Esophagus muscularis mucosa (tissue), 4 donors: Measurements from ENCODE around the gene GMCL1. TPM values are rescaled to one million over a fixed set of nuclear protein-coding genes. Genes with fewer than 3 reads are reported as not detected.
A peak's percentile ranks its signal among the peaks of the same experiment; 100 is the strongest.

Experiments used
- DNase-seq: peaks from one replicate; pipeline ENCODE4 v3.0.0-alpha.2; 2017; ENCODE audit errors: extremely low spot score
- H3K27ac ChIP-seq, 4 donors: fragments of 200-600 bp; sonication (generic); replicated peaks in 1 of 4; 1 replicate in 3 of 4; 2 replicates in 1 of 4; pipeline ENCODE4 v1.5.1; 2016 to 2019; ENCODE audit warnings: mild to moderate bottlenecking in 1 of 4
- H3K27me3 ChIP-seq, 4 donors: fragments of 200-600 bp; sonication (generic); one replicate each; pipeline versions ENCODE4 v1.5.1 to v1.6.0; 2016 to 2019
- H3K36me3 ChIP-seq, 4 donors: fragments of 200-600 bp; sonication (generic); one replicate each; pipeline ENCODE4 v1.5.1; 2016 to 2019
- H3K4me1 ChIP-seq, 4 donors: fragments of 200-600 bp; sonication (generic); one replicate each; pipeline ENCODE4 v1.5.1; 2016 to 2019
- H3K4me3 ChIP-seq, 4 donors: fragments of 200-600 bp; sonication (generic); 1 replicate in 2 of 4; 2 replicates in 2 of 4; pipeline ENCODE4 v1.5.1; 2016 to 2019; ENCODE audit warnings: mild to moderate bottlenecking in 4 of 4, moderate library complexity in 1 of 4
- H3K9me3 ChIP-seq, 4 donors: fragments of 200-600 bp; sonication (generic); 1 replicate in 3 of 4; 2 replicates in 1 of 4; pipeline ENCODE4 v1.5.1; 2016 to 2019
- EP300 ChIP-seq: sonication (generic); formaldehyde crosslinking; IDR thresholded peaks from one replicate; pipeline ENCODE4 v1.6.1; 2017; ENCODE audit warnings: antibody characterized with exemption
- POLR2A ChIP-seq: fragments of 450-650 bp; IDR thresholded peaks from one replicate; pipeline ENCODE4 v1.6.1; 2017; ENCODE audit warnings: antibody characterized with exemption, moderate library complexity, mild to moderate bottlenecking, low read depth
- POLR2AphosphoS5 ChIP-seq, 2 donors: sonication (generic); formaldehyde crosslinking; IDR thresholded peaks; one replicate each; pipeline ENCODE4 v1.6.1; 2017; ENCODE audit warnings: antibody characterized with exemption in 2 of 2
- WGBS: methylation state at CpG from one replicate; pipeline ENCODE4 v1.1.5; 2018; 5-methylcytosine and 5-hydroxymethylcytosine counted together
- intact Hi-C: fragments of 100-400 bp; cut with DNase I; formaldehyde crosslinking; loops from one replicate; pipeline ENCODE4 v1.15.1; 2023
- total RNA-seq, 4 donors: library from RNA; depleted of rRNA; stranded (reverse); fragments of >200 nt; gene quantifications; one replicate each; pipeline versions ENCODE4 v1.1.0 to v1.2.1, GENCODE V29; 2016
- TF ChIP-seq, protein P1 (sequence below), 3 experiments: fragments of 200-600 bp in 2 of 3; fragments of 450-650 bp in 1 of 3; sonication (generic) in 2 of 3; IDR thresholded peaks; one replicate each; pipeline ENCODE4 v1.5.1; 2017 to 2019; ENCODE audit warnings: antibody characterized with exemption in 3 of 3, mild to moderate bottlenecking in 2 of 3, moderate library complexity in 1 of 3

Gene GMCL1
- total RNA-seq, 4 donors from 2014 or later = 9.5 to 13.7 (median 10.3) TPM

GRCh38 chr2:69785358-69785757 lies 44.1 kb upstream of the GMCL1 start:
- H3K4me1 ChIP-seq = peaks cover 5 to 15% (median 15%) of the 10 kb centered on the region in 4 donors
- intact Hi-C loops = no loop called here
- WGBS = 95% methylated on average over 2 of the region's 2 CpGs
- H3K27me3 ChIP-seq = no peaks in the 10 kb centered on the region
- no peak overlapping the region for H3K27ac ChIP-seq
- no peak for DNase-seq
- no peak overlapping the region for H3K4me3 ChIP-seq
- no peaks in the 10 kb centered on the region for H3K9me3 ChIP-seq
- no peak for TF ChIP-seq EP300
- TF ChIP-seq POLR2A = no peak
- TF ChIP-seq, protein P1, sequence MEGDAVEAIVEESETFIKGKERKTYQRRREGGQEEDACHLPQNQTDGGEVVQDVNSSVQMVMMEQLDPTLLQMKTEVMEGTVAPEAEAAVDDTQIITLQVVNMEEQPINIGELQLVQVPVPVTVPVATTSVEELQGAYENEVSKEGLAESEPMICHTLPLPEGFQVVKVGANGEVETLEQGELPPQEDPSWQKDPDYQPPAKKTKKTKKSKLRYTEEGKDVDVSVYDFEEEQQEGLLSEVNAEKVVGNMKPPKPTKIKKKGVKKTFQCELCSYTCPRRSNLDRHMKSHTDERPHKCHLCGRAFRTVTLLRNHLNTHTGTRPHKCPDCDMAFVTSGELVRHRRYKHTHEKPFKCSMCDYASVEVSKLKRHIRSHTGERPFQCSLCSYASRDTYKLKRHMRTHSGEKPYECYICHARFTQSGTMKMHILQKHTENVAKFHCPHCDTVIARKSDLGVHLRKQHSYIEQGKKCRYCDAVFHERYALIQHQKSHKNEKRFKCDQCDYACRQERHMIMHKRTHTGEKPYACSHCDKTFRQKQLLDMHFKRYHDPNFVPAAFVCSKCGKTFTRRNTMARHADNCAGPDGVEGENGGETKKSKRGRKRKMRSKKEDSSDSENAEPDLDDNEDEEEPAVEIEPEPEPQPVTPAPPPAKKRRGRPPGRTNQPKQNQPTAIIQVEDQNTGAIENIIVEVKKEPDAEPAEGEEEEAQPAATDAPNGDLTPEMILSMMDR (IDR thresholded peaks at IDR 0.05) = no peak
- no peak for TF ChIP-seq POLR2AphosphoS5 (IDR thresholded peaks at IDR 0.05)
- H3K36me3 ChIP-seq = peaks cover 4 to 17% (median 7%) of the 10 kb centered on the region in 4 donors

DNA sequence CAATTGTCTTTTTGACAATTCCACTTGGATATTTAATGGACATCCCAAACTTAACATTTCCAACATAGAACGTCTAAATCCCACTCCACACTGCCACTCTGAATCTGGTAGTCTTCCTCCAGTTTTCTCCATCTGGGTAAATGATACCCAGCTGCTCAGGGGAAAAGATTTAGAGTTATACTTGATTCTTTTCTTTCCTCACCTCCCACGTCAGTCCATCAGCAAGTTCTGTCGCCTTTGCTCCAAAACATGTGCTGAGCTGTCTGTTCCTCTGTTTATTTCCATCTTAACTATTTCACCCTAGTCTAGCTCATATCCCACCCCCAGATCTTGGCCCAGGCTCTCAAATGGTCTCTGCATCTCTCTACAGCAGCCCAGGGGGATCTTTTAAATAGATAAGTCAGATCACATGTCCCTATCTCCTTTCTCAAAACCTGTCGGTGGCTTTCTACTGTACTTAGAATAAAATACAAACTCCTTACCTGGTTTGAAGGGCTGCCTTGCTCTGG lies 43.4 kb upstream of the GMCL1 start:
- Histone ChIP-seq H3K27ac (no peak overlapping the region), H3K4me1 (peaks cover 8 to 23% (median 22%) of the 10 kb centered on the region in 4 donors), H3K36me3 (peaks cover 4 to 17% (median 7%) of the 10 kb centered on the region in 4 donors), H3K4me3 (no peak overlapping the region), H3K9me3 (no peaks in the 10 kb centered on the region), H3K27me3 (no peaks in the 10 kb centered on the region)
- no peak for DNase-seq
- TF ChIP-seq, protein P1 (IDR thresholded peaks at IDR 0.05) = no peak
- no peak for TF ChIP-seq POLR2A
- no peak for TF ChIP-seq POLR2AphosphoS5 (IDR thresholded peaks at IDR 0.05)
- no peak for TF ChIP-seq EP300
- 85% methylated on average over 4 of the region's 4 CpGs for WGBS
- intact Hi-C loops = no loop called here

- Histone ChIP-seq H3K4me3 (no peak overlapping the region), H3K4me1 (peaks cover 8 to 28% (median 23%) of the 10 kb centered on the region in 4 donors), H3K36me3 (peaks cover 0 to 17% (median 7%) of the 10 kb centered on the region in 4 donors), H3K27me3 (no peaks in the 10 kb centered on the region), H3K27ac (peak overlapping the region; percentile 62 to 78 (median 72)), H3K9me3 (no peaks in the 10 kb centered on the region)
- 62% methylated on average over 7 of the region's 7 CpGs for WGBS
- TF ChIP-seq POLR2AphosphoS5 (IDR thresholded peaks at IDR 0.05) (no peak), POLR2A (no peak), EP300 (no peak)
- TF ChIP-seq, protein P1 (IDR thresholded peaks at IDR 0.05) = no peak
- intact Hi-C loops = no loop called here
- DNase-seq = no peak
Observed at GRCh38 chr2:69789175-69789721, 40.2 kb upstream of the GMCL1 start.

DNA sequence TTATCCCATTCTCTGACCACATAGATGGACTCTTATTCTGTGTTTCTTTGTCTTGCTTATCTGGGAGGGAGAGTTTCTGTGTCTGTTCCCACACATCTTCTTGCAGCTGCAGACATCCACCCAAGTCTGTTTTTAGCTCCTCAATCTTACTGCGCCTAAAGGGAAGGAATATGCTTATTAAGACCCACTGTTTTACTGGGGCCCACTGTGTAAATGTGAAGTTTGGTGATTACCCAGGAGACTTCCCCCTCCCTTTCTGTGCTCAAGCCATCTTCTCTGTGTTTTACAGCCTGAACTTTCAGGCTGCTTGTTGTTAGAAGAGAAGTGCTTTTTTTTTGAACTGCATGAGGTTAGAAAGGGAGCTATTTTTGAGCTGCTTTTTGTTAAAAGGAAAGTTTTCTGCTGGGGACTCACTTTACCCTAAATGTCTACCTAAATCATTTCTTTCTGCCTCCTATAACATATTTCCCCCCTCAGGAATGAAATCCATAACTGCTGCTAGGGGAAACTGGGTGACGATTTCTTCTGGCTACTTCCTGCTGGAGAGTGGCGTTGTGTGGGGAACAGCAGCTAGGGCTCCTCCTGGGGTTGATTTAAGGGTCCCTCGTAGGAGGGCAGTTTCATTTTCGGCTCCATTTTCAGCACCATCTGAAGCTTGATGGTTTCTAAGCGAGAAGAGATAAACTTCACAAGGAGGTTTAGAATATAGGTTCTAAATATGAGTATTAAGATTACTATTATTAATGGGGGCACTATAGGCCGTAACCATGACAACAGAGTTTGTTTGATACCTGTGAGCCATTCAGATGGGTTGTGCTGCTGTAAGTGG lies 39.5 kb upstream of the GMCL1 start:
- Histone ChIP-seq H3K36me3 (peaks cover 0 to 17% (median 7%) of the 10 kb centered on the region in 4 donors), H3K27me3 (no peaks in the 10 kb centered on the region), H3K4me1 (peaks cover 8 to 28% (median 23%) of the 10 kb centered on the region in 4 donors), H3K27ac (peak overlapping the region; percentile 62 to 78 (median 72)), H3K4me3 (peak overlapping the region; percentile 22 to 35 (median 25)), H3K9me3 (no peaks in the 10 kb centered on the region)
- TF ChIP-seq POLR2A (no peak), POLR2AphosphoS5 (IDR thresholded peaks at IDR 0.05) (no peak), EP300 (no peak)
- TF ChIP-seq, protein P1 (IDR thresholded peaks at IDR 0.05) = no peak
- no peak for DNase-seq
- WGBS = 32% methylated on average over 7 of the region's 7 CpGs
- intact Hi-C loops = no loop called here
